Measurements from ENCODE around the gene CAPN14. TPM values are rescaled to one million over a fixed set of nuclear protein-coding genes. Genes with fewer than 3 reads are reported as not detected.

CAPN14 gene
- total and polyA plus RNA-seq, 12 donors: 0.10 to 0.28 (median 0.11) TPM; not detected in 5

DNA sequence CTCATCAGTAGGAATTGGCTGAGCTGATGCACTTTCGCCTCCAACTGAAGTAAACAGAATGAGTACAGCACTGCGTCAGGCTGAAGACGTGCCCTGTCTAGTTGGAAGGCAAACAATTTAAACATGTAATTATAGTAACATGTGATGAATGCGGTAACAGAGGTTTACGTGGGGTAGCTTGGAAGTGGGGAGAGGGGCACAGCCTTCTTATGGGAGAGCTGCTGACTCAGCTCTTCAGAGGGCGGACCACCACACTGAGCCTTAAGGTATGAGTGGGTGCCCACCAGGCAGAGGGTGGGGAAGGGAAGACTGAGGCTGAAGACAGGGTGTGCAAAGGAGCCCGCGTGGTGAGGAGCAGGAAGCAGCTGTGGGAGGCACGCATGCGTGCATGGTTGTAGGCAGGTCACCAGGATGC lies 10.4 kb upstream of the CAPN14 start:
- DNase-seq: no peak
- no peak overlapping the region for H3K4me3 ChIP-seq
- H3K27me3 ChIP-seq: no peaks in the 10 kb centered on the region
- intact Hi-C loops (cut with DNase I): no loop called here
- TF ChIP-seq, protein P1, sequence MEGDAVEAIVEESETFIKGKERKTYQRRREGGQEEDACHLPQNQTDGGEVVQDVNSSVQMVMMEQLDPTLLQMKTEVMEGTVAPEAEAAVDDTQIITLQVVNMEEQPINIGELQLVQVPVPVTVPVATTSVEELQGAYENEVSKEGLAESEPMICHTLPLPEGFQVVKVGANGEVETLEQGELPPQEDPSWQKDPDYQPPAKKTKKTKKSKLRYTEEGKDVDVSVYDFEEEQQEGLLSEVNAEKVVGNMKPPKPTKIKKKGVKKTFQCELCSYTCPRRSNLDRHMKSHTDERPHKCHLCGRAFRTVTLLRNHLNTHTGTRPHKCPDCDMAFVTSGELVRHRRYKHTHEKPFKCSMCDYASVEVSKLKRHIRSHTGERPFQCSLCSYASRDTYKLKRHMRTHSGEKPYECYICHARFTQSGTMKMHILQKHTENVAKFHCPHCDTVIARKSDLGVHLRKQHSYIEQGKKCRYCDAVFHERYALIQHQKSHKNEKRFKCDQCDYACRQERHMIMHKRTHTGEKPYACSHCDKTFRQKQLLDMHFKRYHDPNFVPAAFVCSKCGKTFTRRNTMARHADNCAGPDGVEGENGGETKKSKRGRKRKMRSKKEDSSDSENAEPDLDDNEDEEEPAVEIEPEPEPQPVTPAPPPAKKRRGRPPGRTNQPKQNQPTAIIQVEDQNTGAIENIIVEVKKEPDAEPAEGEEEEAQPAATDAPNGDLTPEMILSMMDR (IDR thresholded peaks at IDR 0.05): no peak
- no peak for TF ChIP-seq POLR2A (IDR thresholded peaks at IDR 0.05)
- H3K27ac ChIP-seq: no peak overlapping the region
- no peaks in the 10 kb centered on the region for H3K36me3 ChIP-seq (replicated peaks in 1 of 2)
- no peaks in the 10 kb centered on the region for H3K9me3 ChIP-seq (replicated peaks in 1 of 3)
- 82 to 85% (median 84%) methylated on average over 10 of the region's 10 CpGs for WGBS, 4 donors
- no peaks in the 10 kb centered on the region for H3K4me1 ChIP-seq (replicated peaks in 1 of 2)

DNA sequence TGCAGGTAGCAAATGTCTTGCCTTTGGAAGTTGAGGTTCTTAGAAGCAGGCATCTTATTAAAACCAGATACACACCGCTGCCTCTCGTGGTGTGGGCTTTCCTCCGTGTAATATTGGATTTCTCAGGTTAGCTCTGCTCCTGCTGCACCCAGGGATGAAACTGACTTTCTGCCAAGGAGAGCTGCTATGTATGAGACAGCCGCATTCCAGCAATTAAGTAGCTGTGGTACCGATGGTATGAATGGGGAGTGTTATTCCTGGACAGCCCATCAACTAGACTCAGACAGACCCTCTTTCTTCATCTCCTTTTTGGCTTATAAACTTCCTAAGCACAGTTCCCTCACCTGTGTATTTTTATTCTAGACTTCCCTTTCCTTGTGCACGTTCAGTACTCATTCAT lies 9.8 kb upstream of the CAPN14 start:
- Histone ChIP-seq H3K27ac (no peak overlapping the region), H3K9me3 (replicated peaks in 1 of 3) (no peaks in the 10 kb centered on the region), H3K36me3 (replicated peaks in 1 of 2) (no peaks in the 10 kb centered on the region), H3K4me1 (replicated peaks in 1 of 2) (no peaks in the 10 kb centered on the region), H3K4me3 (no peak overlapping the region), H3K27me3 (no peaks in the 10 kb centered on the region)
- no peak for DNase-seq
- WGBS, 4 donors: 63 to 70% (median 65%) methylated on average over 6 of the region's 6 CpGs
- intact Hi-C loops (cut with DNase I): no loop called here
- TF ChIP-seq, protein P1 (IDR thresholded peaks at IDR 0.05): no peak
- TF ChIP-seq POLR2A (IDR thresholded peaks at IDR 0.05): no peak

DNA sequence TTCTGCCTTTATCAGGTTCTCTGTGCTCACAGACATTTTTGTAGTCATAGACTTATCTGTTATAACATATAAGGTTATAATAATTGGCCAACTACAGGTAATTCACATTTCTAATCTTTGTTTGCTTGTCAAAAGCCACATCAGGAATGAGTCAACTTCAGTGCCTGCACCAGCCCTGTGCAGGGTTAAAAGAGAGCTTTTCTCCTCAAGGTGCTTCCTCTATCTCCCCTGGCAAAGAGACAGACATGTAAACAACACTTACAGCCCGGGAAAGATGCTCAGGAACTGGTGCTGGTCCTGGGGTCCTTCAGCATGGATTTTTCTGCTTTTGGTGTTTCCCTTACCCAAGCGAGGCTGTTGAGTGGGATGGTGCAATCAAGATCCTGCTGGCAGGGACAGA lies 9.0 kb upstream of the CAPN14 start:
- Histone ChIP-seq H3K9me3 (replicated peaks in 1 of 3) (no peaks in the 10 kb centered on the region), H3K36me3 (replicated peaks in 1 of 2) (no peaks in the 10 kb centered on the region), H3K27ac (no peak overlapping the region), H3K27me3 (no peaks in the 10 kb centered on the region), H3K4me1 (replicated peaks in 1 of 2) (no peaks in the 10 kb centered on the region), H3K4me3 (no peak overlapping the region)
- TF ChIP-seq POLR2A (IDR thresholded peaks at IDR 0.05): no peak
- TF ChIP-seq, protein P1 (IDR thresholded peaks at IDR 0.05): no peak
- intact Hi-C loops (cut with DNase I): no loop called here
- no peak for DNase-seq
- WGBS, 4 donors: 19 to 30% (median 27%) methylated on average over 2 of the region's 2 CpGs

DNA sequence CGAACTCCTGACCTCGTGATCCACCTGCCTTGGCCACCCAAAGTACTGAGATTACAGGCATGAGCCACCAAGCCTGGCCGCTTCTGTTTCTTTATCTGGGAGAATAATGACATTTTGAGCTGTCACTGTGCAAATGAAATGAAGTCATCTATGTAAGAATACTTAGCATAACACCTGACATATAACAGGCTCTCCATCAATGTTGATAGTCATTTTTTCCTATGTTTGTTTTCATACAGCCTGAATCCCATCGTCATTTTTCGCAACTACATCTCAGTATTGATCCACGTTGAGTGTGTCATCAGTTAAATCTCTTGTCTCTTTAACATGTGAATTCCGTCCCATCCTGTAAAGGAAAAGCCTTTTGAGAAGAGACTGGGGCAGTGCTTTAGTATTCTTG lies 6.4 kb upstream of the CAPN14 start:
- H3K36me3 ChIP-seq (replicated peaks in 1 of 2): no peaks in the 10 kb centered on the region
- no peak for TF ChIP-seq POLR2A (IDR thresholded peaks at IDR 0.05)
- TF ChIP-seq, protein P1 (IDR thresholded peaks at IDR 0.05): no peak
- DNase-seq: no peak
- no peaks in the 10 kb centered on the region for H3K9me3 ChIP-seq (replicated peaks in 1 of 3)
- H3K27me3 ChIP-seq: no peaks in the 10 kb centered on the region
- intact Hi-C loops (cut with DNase I): no loop called here
- H3K4me1 ChIP-seq (replicated peaks in 1 of 2): no peaks in the 10 kb centered on the region
- no peak overlapping the region for H3K27ac ChIP-seq
- 79 to 89% (median 80%) methylated on average over 7 of the region's 7 CpGs for WGBS, 4 donors
- H3K4me3 ChIP-seq: no peak overlapping the region

Data from adrenal gland (tissue), 12 donors.